Measurements from ENCODE around the gene TUBGCP6.

Gene TUBGCP6

GRCh38 chr22:50222508-50222907 lies 22.3 kb downstream of the TUBGCP6 start:
- no peak for DNase-seq

GRCh38 chr22:50221410-50222300 lies 23.2 kb downstream of the TUBGCP6 start:
- no peak for DNase-seq

- no peak for DNase-seq
Observed at GRCh38 chr22:50220603-50221409, 24.0 kb downstream of the TUBGCP6 start.

GRCh38 chr22:50219800-50220602 lies 24.8 kb downstream of the TUBGCP6 start:
- no peak for DNase-seq

- DNase-seq: no peak
Observed at GRCh38 chr22:50218996-50219727, 25.7 kb downstream of the TUBGCP6 start.

GRCh38 chr22:50218153-50218995 lies 26.4 kb downstream of the TUBGCP6 start:
- DNase-seq: no peak

GRCh38 chr22:50217543-50218152 lies 27.2 kb downstream of the TUBGCP6 start:
- DNase-seq: no peak

- DNase-seq: no peak
Observed at GRCh38 chr22:50216684-50217520, 27.9 kb downstream of the TUBGCP6 start.

GRCh38 chr22:50216055-50216683 lies 28.7 kb downstream of the TUBGCP6 start:
- no peak for DNase-seq

GRCh38 chr22:50215297-50216054 lies 29.3 kb downstream of the TUBGCP6 start:
- no peak for DNase-seq

GRCh38 chr22:50213263-50213662 lies 31.6 kb downstream of the TUBGCP6 start:
- no peak for DNase-seq

GRCh38 chr22:50211147-50211546 lies 33.7 kb downstream of the TUBGCP6 start:
- DNase-seq: no peak

GRCh38 chr22:50210378-50211139 lies 34.3 kb downstream of the TUBGCP6 start:
- no peak for DNase-seq

GRCh38 chr22:50209893-50210292 lies 34.9 kb downstream of the TUBGCP6 start:
- DNase-seq: no peak

- DNase-seq: no peak
Observed at GRCh38 chr22:50208939-50209892, 35.6 kb downstream of the TUBGCP6 start.

GRCh38 chr22:50208430-50208938 lies 36.3 kb downstream of the TUBGCP6 start:
- DNase-seq: no peak
